ENCODE data around the gene RARRES2.

The RARRES2 gene

DNA sequence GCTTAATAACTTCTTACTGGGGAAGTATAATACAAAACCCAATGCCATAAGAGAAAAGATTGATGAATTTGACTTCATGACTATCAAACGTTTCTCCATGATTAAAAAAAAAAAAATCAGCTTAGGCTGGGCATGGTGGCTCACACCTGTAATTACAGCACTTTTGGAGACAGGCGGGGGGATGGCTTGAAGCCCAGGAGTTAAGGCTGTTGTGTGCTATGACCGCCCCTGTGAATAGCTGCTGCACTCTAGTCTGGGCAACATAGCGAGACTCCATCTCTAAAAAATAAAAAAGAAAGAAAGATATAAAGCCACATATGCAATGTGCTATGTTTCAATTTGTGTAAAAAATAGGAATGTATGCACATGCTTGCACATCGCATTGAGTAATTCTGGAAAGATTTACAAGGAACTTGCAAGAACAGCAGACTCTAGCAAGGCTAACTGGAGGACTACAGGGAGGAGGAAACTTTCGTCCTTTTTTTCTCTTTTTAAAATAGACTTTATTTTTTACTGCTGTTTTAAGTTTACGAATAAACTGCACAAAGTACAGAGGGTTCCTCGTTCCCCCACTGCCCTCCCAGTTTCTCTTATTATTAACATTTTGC lies 10.3 kb upstream of the RARRES2 start:
- no peak for TF ChIP-seq CTCF (IDR thresholded peaks at IDR 0.05; ENCODE audit: insufficient read depth, low read length, poor library complexity, severe bottlenecking)
- Histone ChIP-seq H3K36me3 (ENCODE audit: control insufficient read depth, insufficient read depth, low read length) (no peaks in the 10 kb centered on the region), H3K27me3 (replicated peaks; ENCODE audit: control insufficient read depth, insufficient read depth, low read length) (no peaks in the 10 kb centered on the region), H3K4me3 (replicated peaks; ENCODE audit: low read depth, low read length) (no peak overlapping the region)
- no peak for DNase-seq (ENCODE audit: extremely low read depth, insufficient read length)

GRCh38 chr7:150346922-150347321 lies 5.5 kb upstream of the RARRES2 start:
- Histone ChIP-seq H3K36me3 (ENCODE audit: control insufficient read depth, insufficient read depth, low read length) (no peaks in the 10 kb centered on the region), H3K27me3 (replicated peaks; ENCODE audit: control insufficient read depth, insufficient read depth, low read length) (no peaks in the 10 kb centered on the region; the same call in 1 of the 2 replicates), H3K4me3 (replicated peaks; ENCODE audit: low read depth, low read length) (no peak overlapping the region)
- TF ChIP-seq CTCF (IDR thresholded peaks at IDR 0.05; ENCODE audit: insufficient read depth, low read length, poor library complexity, severe bottlenecking): no peak
- no peak for DNase-seq (ENCODE audit: extremely low read depth, insufficient read length)

DNA sequence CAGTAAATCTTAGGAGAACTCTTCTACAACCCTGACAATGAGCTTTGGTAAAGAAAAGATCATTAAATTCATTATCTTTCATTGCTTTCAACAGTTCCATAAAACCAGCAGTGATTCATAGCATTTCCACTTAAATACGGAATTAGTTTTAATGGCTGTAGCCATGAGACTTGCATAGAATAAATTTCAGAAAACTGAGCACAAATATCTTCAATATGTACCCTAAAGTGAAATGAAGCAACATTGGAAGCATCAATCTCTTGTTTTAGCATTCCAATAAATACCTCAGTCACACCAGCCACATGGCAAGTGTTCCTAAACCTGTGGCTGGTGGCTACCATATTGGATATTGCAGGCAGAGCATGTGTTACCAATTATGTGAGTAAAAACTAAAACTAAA lies 3.6 kb upstream of the RARRES2 start:
- H3K4me3 ChIP-seq (replicated peaks; ENCODE audit: low read depth, low read length): no peak overlapping the region
- DNase-seq (ENCODE audit: extremely low read depth, insufficient read length): no peak
- no peaks in the 10 kb centered on the region for H3K36me3 ChIP-seq (ENCODE audit: control insufficient read depth, insufficient read depth, low read length)
- H3K27me3 ChIP-seq (replicated peaks; ENCODE audit: control insufficient read depth, insufficient read depth, low read length): no peaks in the 10 kb centered on the region; the same call in 1 of the 2 replicates
- TF ChIP-seq CTCF (IDR thresholded peaks at IDR 0.05; ENCODE audit: insufficient read depth, low read length, poor library complexity, severe bottlenecking): no peak

- Histone ChIP-seq H3K36me3 (ENCODE audit: control insufficient read depth, insufficient read depth, low read length) (no peaks in the 10 kb centered on the region), H3K27me3 (replicated peaks; ENCODE audit: control insufficient read depth, insufficient read depth, low read length) (no peaks in the 10 kb centered on the region; the same call in 1 of the 2 replicates), H3K4me3 (replicated peaks; ENCODE audit: low read depth, low read length) (no peak overlapping the region)
- no peak for TF ChIP-seq CTCF (IDR thresholded peaks at IDR 0.05; ENCODE audit: insufficient read depth, low read length, poor library complexity, severe bottlenecking)
- no peak for DNase-seq (ENCODE audit: extremely low read depth, insufficient read length)
Measured at GRCh38 chr7:150344299-150344698, 2.9 kb upstream of the RARRES2 start.

DNA sequence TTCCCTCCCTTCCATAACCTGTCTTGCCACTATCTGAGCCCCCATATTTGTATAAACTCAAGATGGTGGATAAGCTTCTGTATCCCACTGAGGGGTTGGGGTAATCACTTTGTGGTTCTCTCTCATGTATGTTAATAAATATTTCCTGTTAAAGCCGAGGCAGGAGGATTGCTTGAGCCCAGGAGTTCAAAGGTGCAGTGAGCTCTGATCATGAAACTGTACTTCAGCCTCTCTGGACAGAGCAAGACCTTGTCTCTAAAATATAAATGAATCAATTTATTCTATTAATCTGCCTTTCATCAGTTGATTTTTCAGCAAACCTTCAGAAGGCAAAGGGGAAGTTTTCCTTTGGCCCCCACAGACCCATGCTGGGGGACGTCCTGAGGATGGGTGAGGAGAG lies 1.8 kb upstream of the RARRES2 start:
- DNase-seq (ENCODE audit: extremely low read depth, insufficient read length): no peak
- TF ChIP-seq CTCF (IDR thresholded peaks at IDR 0.05; ENCODE audit: insufficient read depth, low read length, poor library complexity, severe bottlenecking): no peak
- Histone ChIP-seq H3K4me3 (replicated peaks; ENCODE audit: low read depth, low read length) (no peak overlapping the region), H3K27me3 (replicated peaks; ENCODE audit: control insufficient read depth, insufficient read depth, low read length) (no peaks in the 10 kb centered on the region; the same call in 1 of the 2 replicates), H3K36me3 (ENCODE audit: control insufficient read depth, insufficient read depth, low read length) (no peaks in the 10 kb centered on the region; the same call in 1 of the 2 replicates)

DNA sequence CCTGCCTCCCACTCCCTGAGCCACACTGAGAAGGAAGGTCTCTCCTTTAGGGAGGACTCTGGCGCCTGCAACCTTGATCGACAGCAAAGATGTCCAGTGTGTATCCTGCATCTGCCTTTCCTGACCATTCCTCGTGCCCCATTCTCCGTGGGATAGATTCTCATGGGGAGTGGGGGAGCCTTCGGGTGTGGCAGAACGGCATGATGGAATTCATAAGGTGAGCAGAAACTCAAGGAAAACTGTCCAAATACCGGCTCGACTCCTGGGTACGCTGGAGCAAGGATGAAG lies 636 bp upstream of the RARRES2 start:
- Histone ChIP-seq H3K4me3 (replicated peaks; ENCODE audit: low read depth, low read length) (no peak overlapping the region), H3K36me3 (ENCODE audit: control insufficient read depth, insufficient read depth, low read length) (peaks cover 3% of the 10 kb centered on the region), H3K27me3 (replicated peaks; ENCODE audit: control insufficient read depth, insufficient read depth, low read length) (no peaks in the 10 kb centered on the region; the same call in 1 of the 2 replicates)
- TF ChIP-seq CTCF (IDR thresholded peaks at IDR 0.05; ENCODE audit: insufficient read depth, low read length, poor library complexity, severe bottlenecking): no peak
- no peak for DNase-seq (ENCODE audit: extremely low read depth, insufficient read length)

All from GM06990 (cell line).